AG08396 (cell line): ENCODE results near the gene DNAH5.

Experiments
- DNase-seq: peaks from one replicate; pipeline ENCODE4 v3.0.0; 2012; ENCODE audit warnings: low spot score, mixed read lengths

DNAH5 gene

GRCh38 chr5:13731121-13731628, 213.3 kb downstream of the DNAH5 start:
- no peak for DNase-seq

- DNase-seq, result no peak
Measured at GRCh38 chr5:13708906-13709305, 235.6 kb downstream of the DNAH5 start.

- DNase-seq, result peak; percentile 46
Measured at GRCh38 chr5:13708432-13708831, 236.1 kb downstream of the DNAH5 start.

GRCh38 chr5:13704396-13704795, 240.1 kb downstream of the DNAH5 start:
- DNase-seq, result no peak

- DNase-seq, result no peak
Measured at GRCh38 chr5:13700626-13701025, 243.9 kb downstream of the DNAH5 start.

- DNase-seq, result no peak
Measured at GRCh38 chr5:13698885-13699284, 245.6 kb downstream of the DNAH5 start.

GRCh38 chr5:13695076-13695712, 249.3 kb downstream of the DNAH5 start:
- peak; percentile 26 for DNase-seq

- DNase-seq, result no peak
Measured at GRCh38 chr5:13692172-13692571, 252.3 kb downstream of the DNAH5 start.

- no peak for DNase-seq
Measured at GRCh38 chr5:13676531-13676930, 268.0 kb downstream of the DNAH5 start.

- no peak for DNase-seq
Measured at GRCh38 chr5:13674391-13674790, 270.1 kb downstream of the DNAH5 start.

GRCh38 chr5:13673511-13673910, 271.0 kb downstream of the DNAH5 start:
- DNase-seq, result no peak

GRCh38 chr5:13664377-13664776, 280.1 kb downstream of the DNAH5 start:
- DNase-seq, result peak; percentile 77

GRCh38 chr5:13662626-13663025, 281.9 kb downstream of the DNAH5 start:
- DNase-seq, result no peak

GRCh38 chr5:13661272-13661671, 283.2 kb downstream of the DNAH5 start:
- DNase-seq, result no peak

GRCh38 chr5:13660072-13660471, 284.4 kb downstream of the DNAH5 start:
- DNase-seq, result peak; percentile 8

- DNase-seq, result peak; percentile 7
Measured at GRCh38 chr5:13659391-13659790, 285.1 kb downstream of the DNAH5 start.

GRCh38 chr5:13658761-13659160, 285.7 kb downstream of the DNAH5 start:
- DNase-seq, result no peak

GRCh38 chr5:13658152-13658551, 286.3 kb downstream of the DNAH5 start:
- DNase-seq, result no peak

- DNase-seq, result no peak
Measured at GRCh38 chr5:13653709-13654108, 290.8 kb downstream of the DNAH5 start.

GRCh38 chr5:13649656-13650055, 294.8 kb downstream of the DNAH5 start:
- no peak for DNase-seq

GRCh38 chr5:13648822-13649221, 295.7 kb downstream of the DNAH5 start:
- DNase-seq, result no peak

- DNase-seq, result no peak
Measured at GRCh38 chr5:13643734-13644133, 300.8 kb downstream of the DNAH5 start.

GRCh38 chr5:13643196-13643595, 301.3 kb downstream of the DNAH5 start:
- no peak for DNase-seq
